Middle frontal gyrus (tissue), 1 donor: ENCODE data around the gene AIFM1.

Source experiments
- DNase-seq: peaks from one replicate; pipeline ENCODE4 v3.0.0-alpha.2; 2015; ENCODE audit warnings: low spot score; ENCODE audit errors: extremely low spot score

AIFM1 gene

DNA sequence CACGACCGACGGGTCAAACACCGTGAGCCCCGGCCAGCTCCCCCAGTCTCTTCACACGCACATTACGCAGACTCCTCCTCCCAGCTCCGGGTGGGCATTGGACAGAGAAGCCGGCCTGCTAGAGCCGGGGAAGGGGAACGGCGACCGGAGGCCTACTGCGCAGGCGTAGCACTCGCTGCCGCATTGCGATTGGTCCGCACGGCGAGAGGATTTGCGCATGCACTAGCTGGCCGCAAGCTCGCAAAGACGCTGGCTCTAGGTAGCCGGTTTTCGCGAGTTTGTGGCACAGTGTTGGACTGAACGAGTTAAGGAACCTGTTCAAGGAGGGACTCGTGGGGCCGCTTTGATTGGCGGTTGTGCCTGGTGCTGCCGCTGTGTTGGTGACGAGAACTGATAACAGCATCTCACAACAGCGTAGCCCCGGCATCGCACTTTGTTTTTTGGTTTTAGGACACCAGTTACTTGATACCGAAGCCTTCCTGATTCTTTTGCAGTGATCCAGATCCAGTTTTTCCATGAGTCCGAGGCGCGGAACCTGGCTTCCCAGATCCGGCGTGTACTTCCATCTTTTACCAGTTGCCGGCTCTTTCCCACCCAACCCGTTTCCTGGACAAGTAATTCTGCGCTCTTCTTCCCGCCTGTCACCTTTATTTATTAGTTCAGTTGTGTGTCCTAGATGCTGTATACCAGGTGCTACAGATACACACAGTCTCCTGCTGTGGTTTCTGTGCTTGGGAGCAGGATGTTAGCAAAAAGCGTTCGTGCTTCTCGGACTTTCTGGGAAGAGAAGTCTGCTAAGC is at the start of gene AIFM1:
AIFM1 (minus strand) TSS at position 139 of the 800 bp plus-strand sequence. CDS start 185 bp downstream, outside the sequence.
- DNase-seq, result peak; percentile 85

DNA sequence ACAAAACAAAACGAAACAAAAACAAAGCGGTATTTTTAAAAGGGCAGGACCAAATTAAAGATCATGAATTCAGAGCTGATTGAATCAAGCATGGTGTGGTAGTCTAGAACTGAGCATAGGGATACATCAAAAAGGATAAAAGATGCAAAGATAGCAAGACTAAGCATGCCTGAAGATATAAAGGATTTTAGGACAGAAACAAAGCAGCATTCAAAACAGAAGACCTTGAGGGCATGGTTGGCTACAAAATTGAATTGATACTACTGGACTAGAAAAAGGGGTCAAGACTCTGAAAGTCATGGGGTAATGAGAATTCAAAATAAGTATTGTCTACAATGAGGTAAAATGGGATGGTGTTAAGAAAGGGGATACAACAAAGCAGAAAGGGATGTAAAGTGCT is 47.7 kb upstream of the AIFM1 start:
- no peak for DNase-seq

DNA sequence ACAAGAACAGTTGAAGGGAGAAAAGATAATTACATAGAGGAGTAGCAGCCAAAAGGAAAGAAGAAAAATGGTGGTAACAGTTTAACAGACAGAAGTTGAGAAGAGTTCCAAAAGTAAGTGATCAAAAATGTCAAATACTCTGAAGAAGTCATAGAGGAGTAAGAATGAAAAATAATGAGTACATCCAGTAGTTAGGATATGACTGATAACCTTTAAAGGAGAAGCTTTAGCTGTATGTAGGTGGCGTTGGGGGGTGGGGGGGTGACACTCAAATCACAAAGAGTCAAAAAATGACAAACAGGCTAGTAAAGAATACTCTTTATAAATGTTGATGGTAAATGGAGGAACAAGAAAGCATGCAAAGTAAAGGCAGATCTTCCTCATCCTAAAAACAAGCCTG is 46.7 kb upstream of the AIFM1 start:
- DNase-seq, result no peak

DNA sequence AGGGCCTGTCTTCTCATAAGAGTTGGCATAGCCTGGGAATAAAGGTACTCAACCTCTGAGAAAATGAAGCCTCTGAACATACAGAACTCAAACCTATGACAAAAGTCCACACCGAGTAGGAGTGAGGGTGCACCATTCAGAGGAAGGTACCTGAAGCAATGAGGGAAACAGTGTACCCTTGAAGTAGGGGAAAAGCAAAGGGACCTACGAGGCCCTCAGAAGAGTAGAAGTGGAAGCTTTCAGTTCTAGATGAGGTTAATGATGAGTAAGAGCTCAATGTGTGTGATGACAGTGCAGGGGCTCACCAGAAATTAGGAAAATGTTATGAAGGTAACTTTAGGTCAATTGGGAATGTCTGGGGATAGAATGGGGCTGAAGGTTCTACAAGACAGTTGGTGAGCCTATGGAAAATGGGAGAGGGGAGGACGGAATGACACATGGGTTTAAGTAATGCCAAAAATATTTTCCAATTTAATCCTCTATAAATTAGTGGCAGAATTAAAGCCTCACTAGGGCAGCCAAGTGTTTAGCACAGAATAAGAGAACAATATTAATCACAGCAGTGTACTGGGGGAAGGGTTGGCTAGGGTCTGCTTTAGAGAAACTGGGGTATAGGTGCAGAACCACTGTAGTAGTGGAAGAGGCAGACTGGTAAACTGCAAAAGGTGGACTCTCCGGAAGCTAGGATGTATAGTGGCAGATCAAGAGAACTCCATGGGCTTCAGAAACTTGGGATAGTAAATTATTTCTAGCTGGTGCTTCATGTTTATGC is 46.0 kb upstream of the AIFM1 start:
- no peak for DNase-seq

DNA sequence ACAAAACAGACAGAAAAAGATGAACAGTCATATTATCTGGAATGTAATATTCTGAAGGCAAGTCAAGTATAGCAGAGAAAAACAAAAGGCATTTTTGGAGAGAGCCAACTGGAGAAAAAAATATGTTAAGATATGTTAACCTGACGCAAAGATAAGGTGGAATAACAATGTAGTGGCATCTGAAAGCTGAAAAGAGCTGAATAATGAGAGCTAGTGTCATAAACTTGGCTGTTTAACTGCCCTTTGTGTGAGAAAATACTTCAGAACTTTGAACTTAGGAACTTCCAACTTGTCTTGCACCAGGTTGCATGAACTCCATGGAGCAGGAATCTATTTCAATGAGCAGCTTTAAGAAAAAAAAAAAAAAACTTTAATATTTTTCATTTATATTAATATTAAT is 39.0 kb upstream of the AIFM1 start:
- no peak for DNase-seq

DNA sequence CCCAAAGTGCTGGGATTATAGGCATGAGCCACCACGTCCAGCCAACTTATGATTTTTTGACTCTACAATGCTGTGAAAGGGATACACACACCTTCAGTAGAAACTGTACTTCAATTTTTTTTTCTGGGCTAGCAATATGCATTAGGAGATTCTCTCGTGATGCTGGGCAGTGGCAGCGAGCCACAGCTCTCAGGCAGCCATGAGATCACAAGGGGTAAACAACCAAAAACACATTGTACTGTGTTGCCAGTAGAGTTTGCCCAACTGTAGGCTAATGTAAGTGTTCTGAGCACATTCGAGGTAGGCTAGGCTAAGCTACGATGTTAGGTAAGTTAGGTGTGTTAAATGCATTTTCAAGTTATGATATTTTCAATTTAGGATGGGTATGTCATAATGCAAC is 31.8 kb upstream of the AIFM1 start:
- no peak for DNase-seq

DNA sequence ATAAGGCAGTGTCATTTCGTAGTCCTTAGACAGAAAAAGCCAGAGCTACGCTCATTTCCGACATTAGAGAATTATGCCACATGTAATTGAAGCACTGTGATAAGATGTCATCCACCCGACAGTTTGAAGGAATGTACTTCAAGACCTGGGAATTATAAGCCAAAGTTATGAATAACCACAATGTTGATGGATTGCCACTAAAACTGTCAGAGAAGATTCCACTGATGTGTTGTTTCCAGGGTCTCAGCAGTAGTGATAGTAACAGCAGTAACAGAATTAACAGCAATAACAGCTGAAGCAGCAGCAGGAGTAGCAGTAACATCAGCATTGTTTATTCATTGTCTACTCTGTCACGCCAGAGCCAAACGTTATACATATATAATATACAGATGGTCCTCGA is 30.8 kb upstream of the AIFM1 start:
- no peak for DNase-seq

DNA sequence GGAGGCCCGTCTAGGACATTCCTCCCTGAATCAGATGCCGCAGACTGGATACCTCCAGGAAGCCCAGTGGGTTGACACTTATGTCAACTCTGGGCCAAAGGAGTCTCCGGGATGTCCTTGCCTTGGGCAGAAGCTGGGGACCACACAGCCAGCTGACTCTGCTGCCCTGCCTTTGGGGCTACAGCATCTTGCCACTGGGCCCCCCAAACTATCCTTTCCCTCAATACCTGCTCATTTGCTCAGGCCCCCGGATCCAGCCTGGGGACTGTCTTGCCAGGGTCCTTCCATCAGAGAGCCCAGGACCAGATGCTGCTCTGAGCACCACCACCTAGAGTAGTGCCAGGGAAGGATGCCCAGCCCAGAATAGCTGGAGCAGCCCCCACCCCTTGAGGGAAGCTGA is 25.2 kb upstream of the AIFM1 start:
- no peak for DNase-seq

DNA sequence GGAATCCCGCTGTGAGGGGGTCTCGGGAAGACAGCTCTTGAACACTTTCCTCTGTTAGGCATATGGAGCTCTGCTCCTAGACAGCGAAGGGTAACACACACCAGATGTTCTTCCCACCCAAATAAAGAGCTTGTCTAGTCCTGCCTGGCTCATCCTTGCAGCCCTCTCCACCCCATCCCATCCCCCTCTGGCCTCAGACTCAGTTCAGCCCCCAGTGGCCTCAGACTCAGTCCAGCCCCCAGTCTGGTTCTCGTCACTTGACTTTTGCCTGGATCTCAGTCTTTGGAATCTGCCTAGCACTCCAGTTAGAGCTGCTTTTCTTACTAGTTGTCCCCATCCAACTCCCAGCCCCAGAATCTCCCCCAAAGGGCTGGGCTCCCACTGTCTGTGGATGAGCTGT is 21.0 kb upstream of the AIFM1 start:
- no peak for DNase-seq

DNA sequence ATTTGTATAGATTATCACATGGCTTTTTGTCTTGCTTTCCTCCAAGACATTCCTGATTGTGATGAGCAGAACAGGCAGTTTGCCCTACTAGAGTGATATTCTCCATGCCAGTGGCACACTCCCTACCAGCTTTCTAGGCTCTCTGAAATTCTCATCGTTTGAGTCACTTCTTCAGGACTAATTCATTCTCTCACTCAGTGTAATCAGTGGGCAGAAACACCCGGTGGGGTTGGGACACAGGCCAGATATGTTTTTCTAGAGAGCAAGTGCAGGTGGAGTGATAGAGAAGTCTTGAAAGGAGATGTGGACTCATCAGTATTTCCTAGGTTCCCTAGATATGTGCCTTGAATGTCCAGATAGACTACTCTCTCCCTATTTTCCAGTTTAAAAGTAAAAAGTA is 19.2 kb upstream of the AIFM1 start:
- DNase-seq, result no peak

DNA sequence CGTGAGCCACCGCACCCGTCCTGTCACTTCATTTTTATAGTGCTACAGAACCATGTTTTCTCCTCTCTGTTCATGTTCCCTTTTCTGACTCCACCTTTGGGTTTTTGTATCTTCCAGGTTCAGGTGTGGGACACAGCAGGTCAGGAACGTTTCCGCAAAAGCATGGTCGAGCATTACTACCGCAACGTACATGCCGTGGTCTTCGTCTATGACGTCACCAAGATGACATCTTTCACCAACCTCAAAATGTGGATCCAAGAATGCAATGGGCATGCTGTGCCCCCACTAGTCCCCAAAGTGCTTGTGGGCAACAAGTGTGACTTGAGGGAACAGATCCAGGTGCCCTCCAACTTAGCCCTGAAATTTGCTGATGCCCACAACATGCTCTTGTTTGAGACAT is 18.5 kb upstream of the AIFM1 start:
- DNase-seq, result no peak

DNA sequence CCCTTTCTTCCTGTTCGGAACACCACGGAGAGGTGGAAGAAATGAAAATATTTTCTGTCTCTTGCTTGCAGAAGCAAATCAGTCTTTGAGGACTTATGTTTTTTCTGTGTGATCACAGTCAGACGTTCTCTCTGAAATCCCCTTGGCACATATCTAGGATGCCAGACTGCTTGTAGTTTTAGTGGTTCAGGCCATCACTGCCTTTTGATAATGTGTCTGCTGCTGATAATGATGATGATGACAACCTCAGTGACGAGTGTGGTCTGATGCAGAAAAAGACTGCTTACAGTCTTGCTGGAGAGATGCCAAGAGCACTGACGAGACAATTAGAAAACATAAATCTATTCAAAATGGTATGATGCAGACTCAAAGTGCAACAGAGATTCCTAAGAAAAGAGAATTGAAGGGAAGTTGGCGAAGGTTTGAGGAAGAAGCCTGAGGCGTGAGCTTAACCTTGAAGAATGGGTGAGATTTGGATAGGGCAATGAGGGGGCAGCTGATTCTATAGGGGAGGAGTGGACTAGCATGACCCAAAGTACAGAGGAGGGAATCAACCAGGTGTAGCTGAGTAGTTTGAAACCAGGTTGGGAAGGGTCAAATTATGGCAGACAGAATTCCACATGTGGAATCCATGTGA is 14.1 kb upstream of the AIFM1 start:
- no peak for DNase-seq

DNA sequence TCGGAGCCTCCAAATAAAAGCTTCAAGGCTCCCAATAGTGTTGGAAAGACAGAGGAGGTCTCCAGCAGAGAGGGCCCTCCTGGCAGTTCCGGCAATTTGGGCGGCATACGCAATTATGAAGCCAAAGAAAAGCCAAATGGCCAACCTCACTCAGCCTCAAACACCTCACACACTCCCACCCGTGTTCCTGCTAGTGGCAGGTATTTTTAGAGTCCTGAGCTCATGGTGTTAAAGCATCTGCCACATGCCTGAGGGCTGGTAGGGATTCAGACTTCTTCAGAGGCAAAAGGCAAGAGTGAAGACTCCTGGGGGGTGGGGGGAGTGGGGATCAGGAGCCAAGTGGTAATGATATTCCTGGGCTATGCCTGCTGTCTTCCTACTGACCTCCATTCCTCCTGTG is 13.5 kb upstream of the AIFM1 start:
- no peak for DNase-seq

DNA sequence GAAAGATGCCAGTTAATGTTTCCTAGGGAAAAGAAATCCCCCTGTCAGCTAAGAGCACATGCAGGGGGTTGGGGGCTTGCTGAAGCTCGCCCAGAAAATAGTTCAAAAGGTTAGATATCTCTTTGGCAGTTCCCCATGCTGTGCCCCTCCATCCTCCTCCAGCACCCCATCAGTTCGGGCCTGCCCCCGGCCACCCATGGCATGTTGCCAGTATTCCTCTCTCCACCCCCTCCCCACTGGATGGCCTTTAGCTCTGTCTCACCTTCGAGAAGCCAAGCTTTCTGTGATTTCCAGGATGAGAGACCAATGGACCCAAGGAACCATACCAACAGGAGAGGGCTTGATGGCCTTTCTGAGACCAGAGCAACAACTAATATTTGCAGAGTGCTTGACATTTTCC is 11.3 kb upstream of the AIFM1 start:
- DNase-seq, result no peak

DNA sequence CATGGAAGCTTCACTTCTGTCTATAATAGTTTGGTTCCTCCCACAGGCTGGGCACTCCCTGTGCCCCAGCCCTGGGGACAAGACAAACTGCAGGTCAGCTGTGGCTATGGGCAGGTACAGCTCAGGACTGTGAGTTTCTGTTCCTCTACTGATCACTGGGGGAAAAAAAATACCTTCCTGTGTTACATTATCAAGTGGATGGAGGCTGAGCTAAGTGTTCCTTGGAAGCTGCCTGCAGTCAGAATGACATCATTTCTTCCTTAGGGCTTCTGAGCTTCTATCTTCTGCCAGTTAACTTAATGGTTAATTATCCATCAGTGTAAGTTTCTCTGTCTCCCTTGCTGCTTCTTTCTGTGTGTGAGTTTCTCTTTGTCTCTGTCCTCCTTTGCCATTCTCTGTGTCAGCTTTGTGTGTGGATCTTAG is 10.7 kb upstream of the AIFM1 start:
- DNase-seq, result no peak

DNA sequence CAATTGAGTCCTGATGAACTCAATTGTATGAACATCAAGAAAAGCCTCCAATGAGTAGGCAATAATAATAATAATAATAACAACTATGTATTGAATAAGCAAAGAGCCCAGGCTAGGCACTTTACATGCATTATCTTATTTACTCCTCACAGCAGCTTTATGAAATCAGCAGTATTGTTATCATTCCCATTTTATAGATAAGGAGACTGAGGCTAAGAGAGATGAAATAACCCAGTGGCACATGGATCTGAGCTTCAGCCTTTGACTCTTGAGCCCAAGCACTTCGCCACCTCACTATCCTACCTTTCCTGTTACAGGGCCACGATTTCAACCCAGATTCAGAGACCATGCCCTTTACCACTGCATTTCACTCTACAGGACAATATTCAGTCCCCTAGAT is 9.3 kb upstream of the AIFM1 start:
- no peak for DNase-seq

DNA sequence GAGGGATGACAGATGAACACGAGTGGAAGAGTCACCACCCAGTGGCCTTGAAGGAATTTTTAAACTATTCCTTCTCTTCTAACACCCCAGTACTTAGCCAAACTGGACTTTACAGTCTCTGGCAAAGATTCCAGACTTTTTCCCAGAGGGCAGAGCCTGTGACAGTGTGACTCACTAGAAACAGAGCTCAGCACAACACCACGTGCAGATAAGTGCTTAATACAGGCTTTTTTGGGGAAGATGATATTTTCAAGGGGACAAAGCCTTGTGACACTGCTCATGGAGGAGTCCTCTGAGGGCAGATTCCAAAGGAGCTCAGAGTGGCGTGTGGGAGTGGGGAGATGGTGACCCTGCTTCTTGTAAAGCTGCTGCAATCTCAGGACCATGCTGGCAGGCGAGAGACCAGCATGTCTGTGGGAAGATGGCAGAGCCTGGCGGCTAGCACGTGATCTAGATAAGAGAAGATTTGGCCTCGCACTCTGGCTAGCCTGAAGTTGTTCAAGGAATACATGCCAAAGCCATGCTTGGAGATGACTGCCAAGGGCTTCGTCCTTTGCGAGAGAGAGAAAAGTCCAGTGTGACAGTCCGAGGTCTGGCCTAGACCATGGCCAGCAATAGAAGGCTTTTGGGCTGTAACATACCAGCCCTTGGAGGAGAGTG is 8.5 kb upstream of the AIFM1 start:
- no peak for DNase-seq

DNA sequence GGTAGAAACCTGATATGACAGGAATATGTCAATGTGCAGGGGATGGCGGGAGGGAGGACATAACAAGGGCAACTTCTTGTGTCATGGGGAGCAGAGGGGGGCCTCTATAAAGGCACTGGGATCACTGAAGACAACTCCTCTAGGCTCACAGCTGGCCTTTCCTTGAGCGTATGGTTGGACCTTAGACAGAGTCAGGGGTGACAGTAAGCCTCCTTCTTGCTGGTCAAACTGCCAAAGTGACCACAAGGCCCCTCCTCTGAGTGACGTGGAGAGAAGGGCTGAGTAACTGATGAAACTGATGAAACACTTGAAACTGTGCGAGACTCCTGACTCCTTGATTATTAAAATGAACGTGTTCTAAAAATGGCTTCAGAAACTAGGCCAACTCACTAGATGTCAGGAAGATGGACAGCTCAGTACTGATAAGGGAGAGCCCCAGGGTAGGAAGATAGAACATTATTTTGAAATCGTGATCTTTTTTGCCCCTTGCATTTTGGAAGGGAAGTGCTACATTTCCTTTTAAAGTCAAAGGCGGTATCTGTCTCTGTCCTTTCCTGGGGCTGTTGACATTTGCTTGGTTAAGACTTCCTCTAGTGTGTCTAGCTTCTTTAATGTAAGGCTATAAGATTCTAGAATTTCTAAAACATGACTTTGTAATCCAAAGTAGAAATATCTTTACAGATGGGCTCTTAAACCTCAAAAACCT is 7.7 kb upstream of the AIFM1 start:
- no peak for DNase-seq

DNA sequence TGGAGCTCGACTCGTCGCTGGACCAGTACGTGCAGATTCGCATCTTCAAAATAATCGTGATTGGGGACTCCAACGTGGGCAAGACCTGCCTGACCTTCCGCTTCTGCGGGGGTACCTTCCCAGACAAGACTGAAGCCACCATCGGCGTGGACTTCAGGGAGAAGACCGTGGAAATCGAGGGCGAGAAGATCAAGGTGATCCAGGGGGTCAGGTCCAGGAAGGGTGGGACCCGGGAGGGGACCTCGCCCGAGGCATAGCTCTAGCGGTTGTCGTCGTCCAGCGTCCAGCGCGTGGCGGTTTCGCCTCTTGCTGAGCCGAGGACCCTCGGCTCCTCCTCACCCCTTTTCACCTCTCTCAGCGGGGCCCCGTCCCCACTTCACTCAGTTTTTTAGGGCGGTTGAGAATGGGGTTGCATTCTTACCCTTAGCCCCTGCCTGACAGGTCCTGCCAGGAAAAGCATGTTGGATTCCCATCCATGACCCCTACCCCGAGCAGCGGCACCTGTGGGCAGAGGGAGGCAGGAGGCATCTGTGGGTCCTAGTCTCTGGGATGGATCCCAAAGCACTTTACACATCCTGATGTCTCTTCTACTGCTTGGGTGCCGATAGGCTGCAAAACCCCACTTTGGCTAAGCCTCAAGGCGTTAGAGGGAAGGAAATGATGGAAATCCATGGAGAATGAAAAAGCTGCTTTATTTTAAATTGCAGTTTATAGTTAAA is 6.6 kb upstream of the AIFM1 start:
- no peak for DNase-seq

DNA sequence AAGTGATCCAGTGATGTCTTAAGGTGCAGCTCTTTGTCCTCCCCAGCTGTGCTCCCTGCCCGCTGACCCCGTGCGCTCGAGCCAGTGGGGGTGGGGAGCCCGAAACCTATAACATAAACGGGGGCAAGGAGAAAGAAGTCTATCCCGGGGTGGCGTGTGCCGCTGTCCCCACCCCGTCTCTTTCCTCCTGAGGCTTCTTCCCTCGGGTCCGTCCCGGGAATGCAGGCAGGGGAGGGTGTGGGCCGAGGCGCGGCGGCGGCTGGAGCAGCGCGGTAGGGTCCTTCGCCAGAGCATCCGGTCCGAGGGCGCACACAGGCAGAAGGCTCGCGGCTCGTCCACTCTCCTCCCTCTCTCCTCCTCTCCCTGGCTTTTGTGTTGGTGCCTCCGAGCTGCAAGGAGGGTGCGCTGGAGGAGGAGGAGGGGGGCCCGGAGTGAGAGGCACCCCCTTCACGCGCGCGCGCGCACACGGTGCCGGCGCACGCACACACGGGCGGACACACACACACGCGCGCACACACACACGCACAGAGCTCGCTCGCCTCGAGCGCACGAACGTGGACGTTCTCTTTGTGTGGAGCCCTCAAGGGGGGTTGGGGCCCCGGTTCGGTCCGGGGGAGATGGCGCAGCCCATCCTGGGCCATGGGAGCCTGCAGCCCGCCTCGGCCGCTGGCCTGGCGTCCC is 5.9 kb upstream of the AIFM1 start, which contains the start of gene RAB33A:
RAB33A (plus strand) TSS at position 517 of the 681 bp plus-strand sequence; CDS start at position 618, 101 bp downstream.
- DNase-seq, result peak; percentile 42
